GM12878 (cell line): ENCODE data around the gene OCRL. TPM values are rescaled to one million over a fixed set of nuclear protein-coding genes. Genes with fewer than 3 reads are reported as not detected.

Experiments used
- ATAC-seq: fragments of 200-7000 bp; cut with Tn5 transposase; 3 replicates; pipeline ENCODE4 v1.9.1; 2020; ENCODE audit warnings: mild to moderate bottlenecking, moderate library complexity
- BruUV-seq: library from RNA; stranded (reverse); fragments of 400-500 nt; replicated peaks from 2 replicates; lab custom pipeline; 2021; lab: Mats Ljungman, UMichigan
- CTCF ChIA-PET: fragments of 300-600 bp; sonication (Branson Sonifier 250); formaldehyde crosslinking; extraction: SDS; loops from one replicate; lab custom pipeline; 2021; ENCODE audit warnings: inconsistent platforms; lab: Yijun Ruan, JAX
- POLR2A ChIA-PET: fragments of 350-600 bp; formaldehyde crosslinking; extraction: SDS; loops from one replicate; lab custom pipeline; 2021; ENCODE audit warnings: inconsistent platforms; lab: Charles Lee
- RAD21 ChIA-PET: fragments of 300-600 bp; sonication (Branson Sonifier 250); formaldehyde crosslinking; loops from one replicate; lab custom pipeline; 2023; ENCODE audit warnings: antibody characterized with exemption; ENCODE audit not compliant: unreplicated experiment; lab: Charles Lee
- SMC1A ChIA-PET: fragments of 300-600 bp; sonication (Branson Sonifier 250); formaldehyde crosslinking; loops from one replicate; lab custom pipeline; 2023; ENCODE audit not compliant: unreplicated experiment, uncharacterized antibody; lab: Charles Lee
- DNase-seq: peaks from one replicate; pipeline ENCODE4 v3.0.0-alpha.2; 2011; ENCODE audit warnings: low read depth, low spot score
- FAIRE-seq: peaks from 3 replicates; lab custom pipeline; 2011; peaks lifted over from hg19 to GRCh38; lab: Jason Lieb, UNC
- H2AFZ ChIP-seq: 2 replicates; pipeline ENCODE4 v1.6.0; 2011; ENCODE audit warnings: low read depth, low read length, control low read depth; ENCODE audit not compliant: control insufficient read depth
- H3K27ac ChIP-seq: 2 replicates; pipeline ENCODE4 v1.5.1; 2011; ENCODE audit warnings: control low read depth; ENCODE audit not compliant: control insufficient read depth, insufficient read depth
- H3K27me3 ChIP-seq, 2 experiments: replicated peaks in 1 of 2; 2 replicates each; pipeline versions ENCODE4 v1.6.0 to v1.6.1; 2011; ENCODE audit warnings: low read length in 1 of 2; ENCODE audit not compliant: control insufficient read depth in 2 of 2, insufficient read depth in 2 of 2
- H3K36me3 ChIP-seq, 2 experiments: 2 replicates each; pipeline ENCODE4 v1.5.1; 2011; ENCODE audit warnings: low read length in 1 of 2; ENCODE audit not compliant: control insufficient read depth in 2 of 2, insufficient read depth in 2 of 2
- H3K4me1 ChIP-seq: 2 replicates; pipeline ENCODE4 v1.6.1; 2011; ENCODE audit warnings: mild to moderate bottlenecking, low read length, moderate library complexity, mixed read lengths; ENCODE audit not compliant: control insufficient read depth, insufficient read depth
- H3K4me2 ChIP-seq: 2 replicates; pipeline ENCODE4 v1.6.0; 2011; ENCODE audit warnings: control low read depth; ENCODE audit not compliant: control insufficient read depth, insufficient read depth
- H3K4me3 ChIP-seq: fragments of 200-600 bp; sonication (generic); 2 replicates; pipeline ENCODE4 v1.5.1; 2016
- H3K79me2 ChIP-seq: 2 replicates; pipeline ENCODE4 v1.6.0; 2011; ENCODE audit warnings: low read length; ENCODE audit not compliant: control insufficient read depth, insufficient read depth
- H3K9ac ChIP-seq: 2 replicates; pipeline ENCODE4 v1.8.0; 2011; ENCODE audit warnings: low read length, control low read depth, mixed read lengths; ENCODE audit not compliant: control insufficient read depth, insufficient read depth
- H3K9me3 ChIP-seq: replicated peaks from 3 replicates; pipeline ENCODE4 v1.5.1; 2011; ENCODE audit warnings: mild to moderate bottlenecking, low read length; ENCODE audit not compliant: control insufficient read depth, insufficient read depth
- H4K20me1 ChIP-seq: 2 replicates; pipeline ENCODE4 v1.6.0; 2011; ENCODE audit not compliant: control insufficient read depth, insufficient read depth
- ASH2L ChIP-seq: fragments of 300-600, 200-600 bp; sonication (generic); IDR thresholded peaks from 2 replicates; pipeline ENCODE4 v1.6.1; 2017; ENCODE audit warnings: low read depth, mild to moderate bottlenecking, borderline replicate concordance
- CHD1 ChIP-seq: IDR thresholded peaks from 2 replicates; pipeline ENCODE4 v1.6.1; 2012; ENCODE audit warnings: low read depth, low read length, improper control_type of control experiment
- FOXM1 ChIP-seq: IDR thresholded peaks from 2 replicates; pipeline ENCODE4 v1.6.1; 2012; ENCODE audit warnings: low read depth, mild to moderate bottlenecking, inconsistent platforms, low read length, moderate library complexity
- POLR2A ChIP-seq: IDR thresholded peaks from 2 replicates; pipeline ENCODE4 v1.6.1; 2011; ENCODE audit warnings: low read depth, mild to moderate bottlenecking, low read length
- RCOR1 ChIP-seq: conservative IDR thresholded peaks from 2 replicates; pipeline ENCODE4 v1.6.1; 2012; ENCODE audit warnings: low read depth, low read length, improper control_type of control experiment
- RELA ChIP-seq: fragments of 450-650 bp; IDR thresholded peaks from 2 replicates; pipeline ENCODE4 v1.8.0; 2014; ENCODE audit warnings: borderline replicate concordance; ENCODE audit not compliant: partially characterized antibody
- YY1 ChIP-seq: IDR thresholded peaks from 2 replicates; pipeline ENCODE4 v1.6.1; 2011; ENCODE audit warnings: low read depth, mild to moderate bottlenecking, low read length
- ZNF24 ChIP-seq: fragments of 450-650 bp; IDR thresholded peaks from 2 replicates; pipeline ENCODE4 v1.6.1; 2017; ENCODE audit warnings: antibody characterized with exemption, mild to moderate bottlenecking
- ZNF622 ChIP-seq: fragments of 450-650 bp; IDR thresholded peaks from 2 replicates; pipeline ENCODE4 v1.6.1; 2017; ENCODE audit warnings: mild to moderate bottlenecking, inconsistent platforms
- WGBS: methylation state at CpG from one replicate; pipeline ENCODE4 v1.1.6; 2016; ENCODE audit warnings: low lambda C conversion rate; ENCODE audit not compliant: insufficient replicate concordance, insufficient coverage; ENCODE audit errors: missing lambda C conversion rate; 5-methylcytosine and 5-hydroxymethylcytosine counted together
- in situ Hi-C: fragments of 300-500 bp; cut with MboI; formaldehyde crosslinking; loops from 9 replicates; pipeline ENCODE4 v1.14.3; 2018; ENCODE audit warnings: mixed read lengths
- intact Hi-C: fragments of 100-400 bp; cut with micrococcal nuclease; formaldehyde crosslinking; loops from one replicate; pipeline ENCODE4 v1.14.2; 2022; ENCODE audit not compliant: unreplicated experiment
- polyA plus RNA-seq, 11 experiments: library from polyadenylated mRNA; depleted of rRNA in 4 of 11; unstranded in 6 of 11; stranded (reverse) in 5 of 11; fragments of >200 nt; fragmentation: Nextera tagmentation in 4 of 11; fragmentation: Illumina TruSeq in 1 of 11; extraction: Ambion mirVana in 4 of 11; extraction: Trizol in 1 of 11; gene quantifications; 1 replicate in 1 of 11; 2 replicates in 10 of 11; pipeline versions ENCODE4 v1.2.1 to v1.2.3, GENCODE V29; 2011 to 2016; ENCODE audit warnings: inconsistent platforms in 2 of 11, missing spikeins in 2 of 11, low read depth in 1 of 11
- total RNA-seq, 4 experiments: library from RNA; depleted of rRNA in 3 of 4; stranded (reverse); fragments of >200 nt in 3 of 4; fragmentation: Illumina TruSeq in 1 of 4; extraction: Trizol in 1 of 4; gene quantifications; 2 replicates each; pipeline versions ENCODE4 v1.2.1 to v1.2.3, GENCODE V29; 2013 to 2021
- TF ChIP-seq, protein P1 (sequence below): fragments of 450-650 bp; formaldehyde crosslinking; IDR thresholded peaks from 2 replicates; pipeline ENCODE4 v1.4.0; 2022; ENCODE audit warnings: mild to moderate bottlenecking, moderate library complexity
- TF ChIP-seq, protein P2 (sequence below): fragments of 450-650 bp; conservative IDR thresholded peaks from 2 replicates; pipeline ENCODE4 v1.6.1; 2017; ENCODE audit warnings: mild to moderate bottlenecking, moderate library complexity
- TF ChIP-seq, protein P3 (sequence below): fragments of 450-650 bp; IDR thresholded peaks from 2 replicates; pipeline ENCODE4 v1.6.1; 2018; ENCODE audit warnings: borderline replicate concordance, mild to moderate bottlenecking; ENCODE audit not compliant: partially characterized antibody
- TF ChIP-seq, protein P4 (sequence below): IDR thresholded peaks from 2 replicates; pipeline ENCODE4 v1.6.1; 2011; ENCODE audit warnings: mild to moderate bottlenecking, low read depth, low read length, moderate library complexity; ENCODE audit not compliant: insufficient replicate concordance
- TF ChIP-seq, protein P5 (sequence below): IDR thresholded peaks from 2 replicates; pipeline ENCODE4 v1.6.1; 2011; ENCODE audit warnings: low read depth, low read length, improper control_type of control experiment, borderline replicate concordance

Gene OCRL
- total and polyA plus RNA-seq, 10 of the 15 experiments (the other 5 are each of a cell fraction or from before 2014, with no cell fraction given): 0.53 to 4.4 (median 2.3) TPM

DNA sequence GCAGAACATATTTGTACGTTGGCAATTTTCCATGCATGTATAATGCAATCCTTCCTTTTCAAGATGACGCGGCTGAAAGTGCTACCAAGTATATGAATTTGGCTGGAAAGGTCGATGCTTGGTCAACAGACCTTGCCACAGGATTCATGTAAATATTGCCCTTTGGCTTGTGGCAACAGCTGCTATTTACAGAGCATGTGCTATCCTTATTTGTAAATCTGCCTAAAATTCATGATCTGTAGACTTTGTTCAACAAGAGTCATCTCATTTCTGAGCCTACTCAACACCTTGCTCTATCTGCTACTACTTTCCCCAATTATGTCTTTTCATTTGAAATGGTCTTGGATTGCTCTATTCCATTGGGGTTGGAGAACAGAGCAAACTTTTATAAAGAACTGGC is 14.9 kb upstream of the OCRL start (continued):
- no peak for TF ChIP-seq ASH2L
- no peak for TF ChIP-seq ZNF24
- no peak for TF ChIP-seq RCOR1
- TF ChIP-seq, protein P1, sequence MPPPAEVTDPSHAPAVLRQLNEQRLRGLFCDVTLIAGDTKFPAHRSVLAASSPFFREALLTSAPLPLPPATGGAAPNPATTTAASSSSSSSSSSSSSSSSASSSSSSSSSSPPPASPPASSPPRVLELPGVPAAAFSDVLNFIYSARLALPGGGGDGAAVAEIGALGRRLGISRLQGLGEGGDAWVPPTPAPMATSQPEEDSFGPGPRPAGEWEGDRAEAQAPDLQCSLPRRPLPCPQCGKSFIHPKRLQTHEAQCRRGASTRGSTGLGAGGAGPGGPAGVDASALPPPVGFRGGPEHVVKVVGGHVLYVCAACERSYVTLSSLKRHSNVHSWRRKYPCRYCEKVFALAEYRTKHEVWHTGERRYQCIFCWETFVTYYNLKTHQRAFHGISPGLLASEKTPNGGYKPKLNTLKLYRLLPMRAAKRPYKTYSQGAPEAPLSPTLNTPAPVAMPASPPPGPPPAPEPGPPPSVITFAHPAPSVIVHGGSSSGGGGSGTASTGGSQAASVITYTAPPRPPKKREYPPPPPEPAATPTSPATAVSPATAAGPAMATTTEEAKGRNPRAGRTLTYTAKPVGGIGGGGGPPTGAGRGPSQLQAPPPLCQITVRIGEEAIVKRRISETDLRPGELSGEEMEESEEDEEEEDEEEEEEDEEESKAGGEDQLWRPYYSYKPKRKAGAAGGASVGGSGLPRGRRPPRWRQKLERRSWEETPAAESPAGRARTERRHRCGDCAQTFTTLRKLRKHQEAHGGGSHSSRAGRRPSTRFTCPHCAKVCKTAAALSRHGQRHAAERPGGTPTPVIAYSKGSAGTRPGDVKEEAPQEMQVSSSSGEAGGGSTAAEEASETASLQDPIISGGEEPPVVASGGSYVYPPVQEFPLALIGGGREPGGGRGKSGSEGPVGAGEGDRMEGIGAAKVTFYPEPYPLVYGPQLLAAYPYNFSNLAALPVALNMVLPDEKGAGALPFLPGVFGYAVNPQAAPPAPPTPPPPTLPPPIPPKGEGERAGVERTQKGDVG (CRISPR knock-in tag): no peak
- no peak for TF ChIP-seq YY1

DNA sequence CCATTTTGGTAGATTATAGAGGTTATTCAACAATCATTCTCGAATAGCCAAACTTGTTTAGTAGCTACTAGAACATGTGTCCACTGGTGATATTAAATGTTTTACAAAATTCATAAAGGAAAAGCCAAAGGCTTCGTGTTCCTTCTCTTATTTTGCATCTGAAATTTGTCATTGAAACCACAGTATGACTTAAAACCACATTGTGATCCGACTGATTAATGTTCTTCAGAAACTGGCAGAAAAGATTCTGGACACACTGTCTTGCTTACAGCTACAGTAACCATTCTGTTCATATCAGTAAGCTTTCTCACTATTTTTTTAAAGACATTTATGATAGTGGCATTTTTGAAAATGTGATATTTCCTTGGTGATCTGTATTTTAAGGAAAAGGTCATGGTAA is 14.2 kb upstream of the OCRL start:
- in situ Hi-C loops: no loop called here
- FAIRE-seq (no peak), ATAC-seq (no peak), DNase-seq (no peak)
- no peak overlapping the region for H3K4me2 ChIP-seq
- intact Hi-C loops: no loop called here
- ChIA-PET RAD21 (no interaction called here), POLR2A (no interaction called here), CTCF (no interaction called here), SMC1A (interaction anchor here (0.5 kb wide), 1 partner anchor 23 kb away, joined by 3 read pairs; no protein-coding TSS in a partner anchor)
- no peak overlapping the region for H3K9ac ChIP-seq
- BruUV-seq: no TSS peak
- H3K27ac ChIP-seq: no peak overlapping the region
- H3K79me2 ChIP-seq: no peaks in the 10 kb centered on the region
- H3K4me1 ChIP-seq: no peaks in the 10 kb centered on the region
- 2% methylated on average over 3 of the region's 3 CpGs for WGBS
- H3K36me3 ChIP-seq: no peaks in the 10 kb centered on the region
- H3K4me3 ChIP-seq: no peak overlapping the region
- H3K9me3 ChIP-seq: no peaks in the 10 kb centered on the region
- no peak overlapping the region for H2AFZ ChIP-seq
- no peaks in the 10 kb centered on the region for H4K20me1 ChIP-seq
- H3K27me3 ChIP-seq: no peaks in the 10 kb centered on the region; a peak in 1 of 4 replicates
- no peak for TF ChIP-seq CHD1
- TF ChIP-seq, protein P2, sequence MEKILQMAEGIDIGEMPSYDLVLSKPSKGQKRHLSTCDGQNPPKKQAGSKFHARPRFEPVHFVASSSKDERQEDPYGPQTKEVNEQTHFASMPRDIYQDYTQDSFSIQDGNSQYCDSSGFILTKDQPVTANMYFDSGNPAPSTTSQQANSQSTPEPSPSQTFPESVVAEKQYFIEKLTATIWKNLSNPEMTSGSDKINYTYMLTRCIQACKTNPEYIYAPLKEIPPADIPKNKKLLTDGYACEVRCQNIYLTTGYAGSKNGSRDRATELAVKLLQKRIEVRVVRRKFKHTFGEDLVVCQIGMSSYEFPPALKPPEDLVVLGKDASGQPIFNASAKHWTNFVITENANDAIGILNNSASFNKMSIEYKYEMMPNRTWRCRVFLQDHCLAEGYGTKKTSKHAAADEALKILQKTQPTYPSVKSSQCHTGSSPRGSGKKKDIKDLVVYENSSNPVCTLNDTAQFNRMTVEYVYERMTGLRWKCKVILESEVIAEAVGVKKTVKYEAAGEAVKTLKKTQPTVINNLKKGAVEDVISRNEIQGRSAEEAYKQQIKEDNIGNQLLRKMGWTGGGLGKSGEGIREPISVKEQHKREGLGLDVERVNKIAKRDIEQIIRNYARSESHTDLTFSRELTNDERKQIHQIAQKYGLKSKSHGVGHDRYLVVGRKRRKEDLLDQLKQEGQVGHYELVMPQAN: no peak
- TF ChIP-seq, protein P3, sequence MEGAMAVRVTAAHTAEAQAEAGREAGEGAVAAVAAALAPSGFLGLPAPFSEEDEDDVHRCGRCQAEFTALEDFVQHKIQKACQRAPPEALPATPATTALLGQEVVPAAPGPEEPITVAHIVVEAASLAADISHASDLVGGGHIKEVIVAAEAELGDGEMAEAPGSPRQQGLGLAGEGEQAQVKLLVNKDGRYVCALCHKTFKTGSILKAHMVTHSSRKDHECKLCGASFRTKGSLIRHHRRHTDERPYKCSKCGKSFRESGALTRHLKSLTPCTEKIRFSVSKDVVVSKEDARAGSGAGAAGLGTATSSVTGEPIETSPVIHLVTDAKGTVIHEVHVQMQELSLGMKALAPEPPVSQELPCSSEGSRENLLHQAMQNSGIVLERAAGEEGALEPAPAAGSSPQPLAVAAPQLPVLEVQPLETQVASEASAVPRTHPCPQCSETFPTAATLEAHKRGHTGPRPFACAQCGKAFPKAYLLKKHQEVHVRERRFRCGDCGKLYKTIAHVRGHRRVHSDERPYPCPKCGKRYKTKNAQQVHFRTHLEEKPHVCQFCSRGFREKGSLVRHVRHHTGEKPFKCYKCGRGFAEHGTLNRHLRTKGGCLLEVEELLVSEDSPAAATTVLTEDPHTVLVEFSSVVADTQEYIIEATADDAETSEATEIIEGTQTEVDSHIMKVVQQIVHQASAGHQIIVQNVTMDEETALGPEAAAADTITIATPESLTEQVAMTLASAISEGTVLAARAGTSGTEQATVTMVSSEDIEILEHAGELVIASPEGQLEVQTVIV: no peak
- no peak for TF ChIP-seq RELA
- no peak for TF ChIP-seq FOXM1
- no peak for TF ChIP-seq POLR2A
- TF ChIP-seq, protein P4, sequence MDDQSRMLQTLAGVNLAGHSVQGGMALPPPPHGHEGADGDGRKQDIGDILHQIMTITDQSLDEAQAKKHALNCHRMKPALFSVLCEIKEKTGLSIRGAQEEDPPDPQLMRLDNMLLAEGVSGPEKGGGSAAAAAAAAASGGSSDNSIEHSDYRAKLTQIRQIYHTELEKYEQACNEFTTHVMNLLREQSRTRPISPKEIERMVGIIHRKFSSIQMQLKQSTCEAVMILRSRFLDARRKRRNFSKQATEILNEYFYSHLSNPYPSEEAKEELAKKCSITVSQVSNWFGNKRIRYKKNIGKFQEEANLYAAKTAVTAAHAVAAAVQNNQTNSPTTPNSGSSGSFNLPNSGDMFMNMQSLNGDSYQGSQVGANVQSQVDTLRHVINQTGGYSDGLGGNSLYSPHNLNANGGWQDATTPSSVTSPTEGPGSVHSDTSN: no peak
- TF ChIP-seq, protein P5, sequence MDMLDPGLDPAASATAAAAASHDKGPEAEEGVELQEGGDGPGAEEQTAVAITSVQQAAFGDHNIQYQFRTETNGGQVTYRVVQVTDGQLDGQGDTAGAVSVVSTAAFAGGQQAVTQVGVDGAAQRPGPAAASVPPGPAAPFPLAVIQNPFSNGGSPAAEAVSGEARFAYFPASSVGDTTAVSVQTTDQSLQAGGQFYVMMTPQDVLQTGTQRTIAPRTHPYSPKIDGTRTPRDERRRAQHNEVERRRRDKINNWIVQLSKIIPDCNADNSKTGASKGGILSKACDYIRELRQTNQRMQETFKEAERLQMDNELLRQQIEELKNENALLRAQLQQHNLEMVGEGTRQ: no peak
- no peak for TF ChIP-seq ZNF622
